NB4 (cell line): ENCODE measurements around the gene CLEC16A.

ENCODE experiments used
- DNase-seq: peaks from one replicate; pipeline ENCODE4 v3.0.0; 2010; ENCODE audit warnings: low read depth
- H3K4me3 ChIP-seq: one replicate; pipeline ENCODE4 v1.5.1; 2011; ENCODE audit warnings: mild to moderate bottlenecking, low read depth, low read length, moderate library complexity
- MAX ChIP-seq: IDR thresholded peaks from 2 replicates; pipeline ENCODE4 v1.6.1; 2011; ENCODE audit warnings: low read depth, low read length
- MYC ChIP-seq: IDR thresholded peaks from 2 replicates; pipeline ENCODE4 v1.6.1; 2011; ENCODE audit warnings: low read depth, low read length
- POLR2A ChIP-seq: IDR thresholded peaks from 2 replicates; pipeline ENCODE4 v1.6.1; 2011; ENCODE audit warnings: mild to moderate bottlenecking; ENCODE audit not compliant: insufficient read length; ENCODE audit errors: extremely low read depth
- TF ChIP-seq, protein P1 (sequence below): IDR thresholded peaks from one replicate; pipeline ENCODE4 v1.5.1; 2012; ENCODE audit warnings: low read depth, low read length

Gene CLEC16A

DNA sequence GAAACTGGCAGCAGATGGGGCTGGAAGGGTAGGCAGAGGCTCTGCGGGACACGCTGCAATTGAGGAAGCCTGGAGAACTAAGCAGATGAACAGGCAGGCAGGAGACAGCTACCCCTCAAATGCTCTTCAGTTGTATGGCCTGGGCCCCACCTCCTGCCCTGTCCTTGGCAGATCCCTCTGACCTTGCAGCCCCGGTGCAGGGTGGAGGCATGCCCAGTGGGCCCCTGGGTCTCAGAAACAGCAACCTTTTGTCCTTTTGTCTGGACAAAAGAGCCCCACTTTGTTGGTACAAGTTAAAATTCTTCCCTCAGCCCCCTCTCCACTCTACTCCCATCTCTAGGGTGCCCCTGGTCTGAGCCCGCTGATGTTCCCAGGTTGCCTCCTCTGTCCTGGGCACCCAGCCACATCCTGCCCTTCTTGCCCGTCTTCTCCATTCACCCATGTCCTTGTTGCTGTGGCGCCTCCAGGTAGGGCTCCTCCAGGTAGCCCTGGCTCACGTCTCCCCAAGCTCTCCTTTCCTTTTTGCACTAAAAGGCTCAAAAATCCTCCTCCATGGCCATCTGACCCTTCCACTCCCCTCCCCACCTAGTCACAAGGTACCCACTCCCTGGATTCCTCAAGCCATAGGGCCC is 136.8 kb downstream of the CLEC16A start:
- no peak for DNase-seq
- TF ChIP-seq POLR2A (no peak), MYC (no peak), MAX (no peak)
- H3K4me3 ChIP-seq: no peak overlapping the region

- no peak for TF ChIP-seq MAX
- DNase-seq: peak; percentile 38
- H3K4me3 ChIP-seq: no peak overlapping the region
Observed at GRCh38 chr16:11082108-11082859, 137.9 kb downstream of the CLEC16A start.

- TF ChIP-seq MYC (no peak), MAX (no peak), POLR2A (no peak)
- TF ChIP-seq, protein P1, sequence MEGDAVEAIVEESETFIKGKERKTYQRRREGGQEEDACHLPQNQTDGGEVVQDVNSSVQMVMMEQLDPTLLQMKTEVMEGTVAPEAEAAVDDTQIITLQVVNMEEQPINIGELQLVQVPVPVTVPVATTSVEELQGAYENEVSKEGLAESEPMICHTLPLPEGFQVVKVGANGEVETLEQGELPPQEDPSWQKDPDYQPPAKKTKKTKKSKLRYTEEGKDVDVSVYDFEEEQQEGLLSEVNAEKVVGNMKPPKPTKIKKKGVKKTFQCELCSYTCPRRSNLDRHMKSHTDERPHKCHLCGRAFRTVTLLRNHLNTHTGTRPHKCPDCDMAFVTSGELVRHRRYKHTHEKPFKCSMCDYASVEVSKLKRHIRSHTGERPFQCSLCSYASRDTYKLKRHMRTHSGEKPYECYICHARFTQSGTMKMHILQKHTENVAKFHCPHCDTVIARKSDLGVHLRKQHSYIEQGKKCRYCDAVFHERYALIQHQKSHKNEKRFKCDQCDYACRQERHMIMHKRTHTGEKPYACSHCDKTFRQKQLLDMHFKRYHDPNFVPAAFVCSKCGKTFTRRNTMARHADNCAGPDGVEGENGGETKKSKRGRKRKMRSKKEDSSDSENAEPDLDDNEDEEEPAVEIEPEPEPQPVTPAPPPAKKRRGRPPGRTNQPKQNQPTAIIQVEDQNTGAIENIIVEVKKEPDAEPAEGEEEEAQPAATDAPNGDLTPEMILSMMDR: no peak
- DNase-seq: peak; percentile 68
- H3K4me3 ChIP-seq: no peak overlapping the region
Observed at GRCh38 chr16:11082860-11083388, 138.6 kb downstream of the CLEC16A start.

GRCh38 chr16:11084484-11084875 is 140.1 kb downstream of the CLEC16A start:
- DNase-seq: no peak
- H3K4me3 ChIP-seq: no peak overlapping the region
- TF ChIP-seq MAX (no peak), POLR2A (no peak), MYC (no peak)
- TF ChIP-seq, protein P1: no peak

- TF ChIP-seq MAX (no peak), POLR2A (no peak), MYC (no peak)
- DNase-seq: no peak
- H3K4me3 ChIP-seq: no peak overlapping the region
Observed at GRCh38 chr16:11084876-11085485, 140.6 kb downstream of the CLEC16A start.

- no peak overlapping the region for H3K4me3 ChIP-seq
- no peak for TF ChIP-seq MYC
- TF ChIP-seq MAX: no peak
- TF ChIP-seq, protein P1: no peak
- no peak for TF ChIP-seq POLR2A
- DNase-seq: no peak
Observed at GRCh38 chr16:11085916-11086315, 141.6 kb downstream of the CLEC16A start.

DNA sequence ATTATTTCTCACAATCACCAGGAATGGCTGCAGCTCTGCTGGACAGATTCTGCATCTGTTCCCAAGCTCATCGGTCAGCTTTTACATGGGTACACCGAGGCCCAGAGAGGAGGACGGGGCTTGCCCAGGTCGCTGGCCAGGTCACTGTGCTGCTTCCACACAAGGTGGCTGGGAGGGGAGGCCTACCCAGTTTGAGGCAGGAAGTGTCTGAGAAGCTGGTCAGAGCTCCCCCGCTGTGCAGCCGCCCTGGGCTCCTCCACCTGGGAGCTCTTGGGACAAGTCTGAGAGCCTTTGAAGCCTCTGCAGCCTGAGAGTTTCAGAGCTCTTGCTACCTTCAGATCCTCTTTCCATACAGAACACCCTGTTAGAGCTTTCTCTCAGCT is 143.3 kb downstream of the CLEC16A start:
- peak; percentile 34 for DNase-seq
- H3K4me3 ChIP-seq: no peak overlapping the region
- TF ChIP-seq MAX: no peak
- no peak for TF ChIP-seq POLR2A
- TF ChIP-seq, protein P1: no peak
- TF ChIP-seq MYC: no peak
